Kidney (tissue), 14 donors: ENCODE results near the gene CHTOP. TPM values are rescaled to one million over a fixed set of nuclear protein-coding genes. Genes with fewer than 3 reads are reported as not detected.

Experiments
- DNase-seq, 5 donors: peaks; one replicate each; pipeline ENCODE4 v3.0.0-alpha.2; 2013 to 2020
- FAIRE-seq: peaks from 2 replicates; lab custom pipeline; 2012; peaks lifted over from hg19 to GRCh38; lab: Jason Lieb, UNC
- H3K27ac ChIP-seq, 2 donors: one replicate each; pipeline ENCODE4 v1.7.0; 2013; ENCODE audit warnings: low read depth in 2 of 2, low read length in 2 of 2, inconsistent platforms in 1 of 2
- H3K27me3 ChIP-seq: one replicate; pipeline ENCODE4 v1.7.1; 2013; ENCODE audit warnings: low read length, inconsistent platforms; ENCODE audit not compliant: control insufficient read depth, insufficient read depth
- H3K36me3 ChIP-seq, 3 donors: one replicate each; pipeline versions ENCODE4 v1.7.0 to v1.7.1; 2013; ENCODE audit warnings: low read length in 3 of 3, control low read depth in 1 of 3, inconsistent platforms in 1 of 3; ENCODE audit not compliant: insufficient read depth in 3 of 3, control insufficient read depth in 2 of 3
- H3K4me1 ChIP-seq, 3 donors: one replicate each; pipeline versions ENCODE4 v1.7.0 to v1.7.1; 2013; ENCODE audit warnings: low read length in 3 of 3, inconsistent platforms in 1 of 3, low read depth in 1 of 3; ENCODE audit not compliant: control insufficient read depth in 2 of 3, insufficient read depth in 2 of 3
- H3K4me3 ChIP-seq, 3 donors: one replicate each; pipeline versions ENCODE4 v1.7.0 to v1.8.1; 2013; ENCODE audit warnings: low read length in 3 of 3, control low read depth in 1 of 3, inconsistent platforms in 1 of 3
- H3K9ac ChIP-seq, 3 donors: one replicate each; pipeline versions ENCODE4 v1.7.0 to v1.7.1; 2013; ENCODE audit warnings: low read length in 3 of 3, control low read depth in 1 of 3, inconsistent platforms in 1 of 3
- H3K9me3 ChIP-seq, 3 donors: one replicate each; pipeline versions ENCODE4 v1.7.0 to v1.7.1; 2013; ENCODE audit warnings: low read length in 3 of 3, control low read depth in 1 of 3, inconsistent platforms in 1 of 3; ENCODE audit not compliant: control insufficient read depth in 2 of 3, insufficient read depth in 1 of 3
- CTCF ChIP-seq: IDR thresholded peaks from 3 replicates; pipeline ENCODE4 v1.5.1; 2012; ENCODE audit warnings: mild to moderate bottlenecking, moderate library complexity, borderline replicate concordance; ENCODE audit not compliant: insufficient read depth; ENCODE audit errors: extremely low read depth
- intact Hi-C: fragments of 100-400 bp; cut with DNase I; formaldehyde crosslinking; loops from one replicate; pipeline ENCODE4 v1.11.1; 2022
- polyA plus RNA-seq: library from polyadenylated mRNA; stranded (reverse); fragments of 350-450 nt; fragmentation: Illumina TruSeq; extraction: RNeasy Lipid Tissue Mini Kit (QIAGEN cat#74804); gene quantifications from one replicate; pipeline ENCODE4 v1.2.3, GENCODE V29; 2014; ENCODE audit warnings: low read depth, low replicate concordance; ENCODE audit not compliant: insufficient read depth
- total RNA-seq: library from RNA; stranded (reverse); fragmentation: NEBNext Ultra II Directional; extraction: Animal tissue kit (Norgen Biotek cat#: 25700); gene quantifications from one replicate; pipeline ENCODE4 v1.2.1, GENCODE V29; 2021
- donor health status: control.
- donor health status: control.
- donor health status: control.
- donor health status: control.
- donor health status: control.
- donor health status: DM: yes; HTN: yes; CAD: no.
- donor health status: Normal renal cell carcinoma (clear cell type).

CHTOP gene
- total and polyA plus RNA-seq, 2 donors from 2014 or later = 71.1 to 83.6 TPM

GRCh38 chr1:153610334-153610733 lies 23.5 kb upstream of the CHTOP start:
- H3K9ac ChIP-seq = no peak overlapping the region
- H3K4me1 ChIP-seq = peaks cover 7 to 19% (median 17%) of the 10 kb centered on the region in 3 donors
- H3K9me3 ChIP-seq = no peaks in the 10 kb centered on the region
- no peak for TF ChIP-seq CTCF
- intact Hi-C loops = no loop called here
- H3K36me3 ChIP-seq = peaks cover 0 to 8% (median 2%) of the 10 kb centered on the region in 3 donors
- FAIRE-seq (no peak), DNase-seq (peak in 1 of 5 donors; percentile 65)
- H3K27ac ChIP-seq = peak overlapping the region; percentile 78 to 93
- H3K27me3 ChIP-seq = no peaks in the 10 kb centered on the region
- no peak overlapping the region for H3K4me3 ChIP-seq

GRCh38 chr1:153610811-153611301 lies 23.0 kb upstream of the CHTOP start:
- peaks cover 7 to 19% (median 17%) of the 10 kb centered on the region in 3 donors for H3K4me1 ChIP-seq
- no peak overlapping the region for H3K9ac ChIP-seq
- H3K27me3 ChIP-seq = no peaks in the 10 kb centered on the region
- intact Hi-C loops = no loop called here
- TF ChIP-seq CTCF = no peak
- no peak overlapping the region for H3K4me3 ChIP-seq
- peak overlapping the region; percentile 78 to 93 for H3K27ac ChIP-seq
- no peaks in the 10 kb centered on the region for H3K9me3 ChIP-seq
- peak in 1 of 5 donors; percentile 73 for DNase-seq
- peaks cover 0 to 8% (median 2%) of the 10 kb centered on the region in 3 donors for H3K36me3 ChIP-seq
- no peak for FAIRE-seq

GRCh38 chr1:153611356-153611755 lies 22.5 kb upstream of the CHTOP start:
- FAIRE-seq (no peak), DNase-seq (peak in 1 of 5 donors; percentile 2)
- Histone ChIP-seq H3K4me3 (peak overlapping the region in 2 of 3 donors; percentile 80 to 81), H3K27ac (peak overlapping the region; percentile 11 to 13), H3K9me3 (no peaks in the 10 kb centered on the region), H3K4me1 (peaks cover 7 to 20% (median 19%) of the 10 kb centered on the region in 3 donors), H3K27me3 (no peaks in the 10 kb centered on the region), H3K9ac (peak overlapping the region in 2 of 3 donors; percentile 37 to 92), H3K36me3 (peaks cover 0 to 8% (median 2%) of the 10 kb centered on the region in 3 donors)
- no peak for TF ChIP-seq CTCF
- intact Hi-C loops = no loop called here
